ENCODE results near the gene C10orf71.

Gene C10orf71

GRCh38 chr10:49281461-49281860 is 17.5 kb upstream of the C10orf71 start:
- H3K27ac Mint-ChIP-seq: no peak overlapping the region

GRCh38 chr10:49282306-49282705 is 16.7 kb upstream of the C10orf71 start:
- Mint-ChIP-seq H3K9me3 (peaks cover 5% of the 10 kb centered on the region), H3K27ac (no peak overlapping the region), H3K4me1 (peaks cover 13% of the 10 kb centered on the region), H3K27me3 (ENCODE audit: low read depth, poor library complexity) (peaks cover 7% of the 10 kb centered on the region), H3K4me3 (no peak overlapping the region), H3K36me3 (ENCODE audit: low read depth) (no peaks in the 10 kb centered on the region)
- TF ChIP-seq CTCF (IDR thresholded peaks at IDR 0.05): no peak
- DNase-seq: no peak

More at GRCh38 chr10:49281461-49281860, 17.5 kb upstream of the C10orf71 start:
- peak; percentile 27 for DNase-seq
- no peaks in the 10 kb centered on the region for H3K36me3 Mint-ChIP-seq (ENCODE audit: low read depth)
- TF ChIP-seq CTCF (IDR thresholded peaks at IDR 0.05): peak; percentile 52
- peaks cover 13% of the 10 kb centered on the region for H3K4me1 Mint-ChIP-seq
- peaks cover 5% of the 10 kb centered on the region for H3K9me3 Mint-ChIP-seq
- H3K27me3 Mint-ChIP-seq (ENCODE audit: low read depth, poor library complexity): peaks cover 8% of the 10 kb centered on the region
- H3K4me3 Mint-ChIP-seq: no peak overlapping the region

GRCh38 chr10:49282879-49283341 is 16.1 kb upstream of the C10orf71 start:
- H3K4me3 Mint-ChIP-seq: no peak overlapping the region
- H3K9me3 Mint-ChIP-seq: peaks cover 5% of the 10 kb centered on the region
- H3K27me3 Mint-ChIP-seq (ENCODE audit: low read depth, poor library complexity): peaks cover 7% of the 10 kb centered on the region
- H3K4me1 Mint-ChIP-seq: peaks cover 13% of the 10 kb centered on the region
- TF ChIP-seq CTCF (IDR thresholded peaks at IDR 0.05): no peak
- DNase-seq: peak; percentile 28
- no peak overlapping the region for H3K27ac Mint-ChIP-seq
- no peaks in the 10 kb centered on the region for H3K36me3 Mint-ChIP-seq (ENCODE audit: low read depth)

- no peak for DNase-seq
- Mint-ChIP-seq H3K36me3 (ENCODE audit: low read depth) (no peaks in the 10 kb centered on the region), H3K4me3 (no peak overlapping the region), H3K27ac (no peak overlapping the region), H3K9me3 (peaks cover 5% of the 10 kb centered on the region), H3K27me3 (ENCODE audit: low read depth, poor library complexity) (peaks cover 7% of the 10 kb centered on the region), H3K4me1 (peaks cover 13% of the 10 kb centered on the region)
- no peak for TF ChIP-seq CTCF (IDR thresholded peaks at IDR 0.05)
These were observed 15.5 kb upstream of the C10orf71 start for GRCh38 chr10:49283491-49283890.

- Mint-ChIP-seq H3K4me3 (no peak overlapping the region), H3K27ac (no peak overlapping the region), H3K36me3 (ENCODE audit: low read depth) (no peaks in the 10 kb centered on the region), H3K4me1 (peaks cover 14% of the 10 kb centered on the region), H3K27me3 (ENCODE audit: low read depth, poor library complexity) (peaks cover 4% of the 10 kb centered on the region), H3K9me3 (peaks cover 5% of the 10 kb centered on the region)
- no peak for DNase-seq
- no peak for TF ChIP-seq CTCF (IDR thresholded peaks at IDR 0.05)
These were observed 14.6 kb upstream of the C10orf71 start for GRCh38 chr10:49284356-49284755.

GRCh38 chr10:49285232-49285631 is 13.7 kb upstream of the C10orf71 start:
- H3K36me3 Mint-ChIP-seq (ENCODE audit: low read depth): no peaks in the 10 kb centered on the region
- H3K9me3 Mint-ChIP-seq: peaks cover 5% of the 10 kb centered on the region
- H3K4me3 Mint-ChIP-seq: no peak overlapping the region
- H3K27ac Mint-ChIP-seq: no peak overlapping the region
- DNase-seq: no peak
- peaks cover 23% of the 10 kb centered on the region for H3K4me1 Mint-ChIP-seq
- peaks cover 6% of the 10 kb centered on the region for H3K27me3 Mint-ChIP-seq (ENCODE audit: low read depth, poor library complexity)
- no peak for TF ChIP-seq CTCF (IDR thresholded peaks at IDR 0.05)
